Naive B cell (primary cell): ENCODE measurements around the gene TGIF1. TPM values are rescaled to one million over a fixed set of nuclear protein-coding genes. Genes with fewer than 3 reads are reported as not detected.
"Not testable (repeated sequence)": the region's sequence is repeated elsewhere in the genome, so short reads cannot be mapped to it uniquely, and the experiment has no call there.

Experiments
- ATAC-seq, 2 donors: fragments of 150-1000 bp; cut with Tn5 transposase; 2 replicates each; pipeline ENCODE4 v1.10.0; 2021; ENCODE audit warnings: low read depth in 2 of 2, mild to moderate bottlenecking in 2 of 2, moderate library complexity in 2 of 2
- DNase-seq: peaks from one replicate; pipeline ENCODE4 v3.0.0; 2022
- H3K27ac Mint-ChIP-seq, 6 donors: one replicate each; pipeline ENCODE4 v1.8.0; 2020 to 2022; ENCODE audit warnings: mild to moderate bottlenecking in 6 of 6, mixed read lengths in 6 of 6, moderate library complexity in 5 of 6, inconsistent platforms in 2 of 6
- H3K27me3 Mint-ChIP-seq, 3 donors: one replicate each; pipeline ENCODE4 v1.8.0; 2021 to 2022; ENCODE audit warnings: mixed read lengths in 3 of 3, mild to moderate bottlenecking in 1 of 3
- H3K36me3 Mint-ChIP-seq, 2 donors: one replicate each; pipeline ENCODE4 v1.8.0; 2020 to 2022; ENCODE audit warnings: mixed read lengths in 2 of 2, inconsistent platforms in 1 of 2, mild to moderate bottlenecking in 1 of 2
- H3K4me1 Mint-ChIP-seq, 3 donors: one replicate each; pipeline ENCODE4 v1.8.0; 2020 to 2022; ENCODE audit warnings: mixed read lengths in 3 of 3, inconsistent platforms in 1 of 3, mild to moderate bottlenecking in 1 of 3, moderate library complexity in 1 of 3
- H3K4me3 Mint-ChIP-seq, 8 donors: one replicate each; pipeline ENCODE4 v1.8.0; 2020 to 2022; ENCODE audit warnings: mild to moderate bottlenecking in 8 of 8, mixed read lengths in 8 of 8, moderate library complexity in 8 of 8, inconsistent platforms in 2 of 8
- H3K9me3 Mint-ChIP-seq, 7 donors: one replicate each; pipeline ENCODE4 v1.8.0; 2020 to 2022; ENCODE audit warnings: mixed read lengths in 7 of 7, mild to moderate bottlenecking in 5 of 7, inconsistent platforms in 2 of 7, moderate library complexity in 1 of 7
- polyA plus RNA-seq, 6 donors: library from polyadenylated mRNA; unstranded; fragments of 300-500 nt; fragmentation: Illumina TruSeq; gene quantifications; one replicate each; pipeline ENCODE4 v1.2.3, GENCODE V29; 2021; ENCODE audit warnings: low read depth in 6 of 6

TGIF1 gene
- 100 to 1,000 TPM in 1 of 6 donors, 10 to 100 TPM in 5; 34.1 to 114 (median 46.4) TPM for polyA plus RNA-seq

GRCh38 chr18:3450012-3450798, at the start of gene TGIF1:
Gene TGIF1, plus strand, starts transcription at chr18:3450172. Its CDS starts 318 bp downstream, at chr18:3450490.
- no peaks in the 10 kb centered on the region for H3K36me3 Mint-ChIP-seq
- no peaks in the 10 kb centered on the region for H3K27me3 Mint-ChIP-seq
- H3K4me3 Mint-ChIP-seq = peak within 1 kb of the TSS; percentile 90 to 100 (median 97)
- peaks cover 0 to 1% (median 0%) of the 10 kb centered on the region in 7 donors for H3K9me3 Mint-ChIP-seq
- ATAC-seq (peak in 1 of 2 donors; percentile 3), DNase-seq (peak; percentile 69)
- peak within 1 kb of the TSS; percentile 100 for H3K27ac Mint-ChIP-seq
- H3K4me1 Mint-ChIP-seq = peaks cover 21 to 44% (median 39%) of the 10 kb centered on the region in 3 donors

GRCh38 chr18:3400567-3401296, 49.2 kb upstream of the TGIF1 start:
- no peak for DNase-seq
- peak overlapping the region; percentile 65 to 96 (median 92) for H3K27ac Mint-ChIP-seq
- peak overlapping the region in 7 of 8 donors; percentile 47 to 78 (median 66) for H3K4me3 Mint-ChIP-seq
- H3K36me3 Mint-ChIP-seq = no peaks in the 10 kb centered on the region
- no peaks in the 10 kb centered on the region for H3K27me3 Mint-ChIP-seq
- H3K4me1 Mint-ChIP-seq = peaks cover 28 to 47% (median 44%) of the 10 kb centered on the region in 3 donors
- ATAC-seq = peak; percentile 9 to 18
- H3K9me3 Mint-ChIP-seq = peaks cover 0 to 10% (median 4%) of the 10 kb centered on the region in 7 donors

- ATAC-seq (peak; percentile 88 to 91), DNase-seq (peak; percentile 63)
- H3K27me3 Mint-ChIP-seq = no peaks in the 10 kb centered on the region
- H3K36me3 Mint-ChIP-seq = no peaks in the 10 kb centered on the region
- peak overlapping the region; percentile 6 to 78 (median 65) for H3K4me3 Mint-ChIP-seq
- H3K4me1 Mint-ChIP-seq = peaks cover 36 to 56% (median 53%) of the 10 kb centered on the region in 3 donors
- peak overlapping the region; percentile 39 to 96 (median 92) for H3K27ac Mint-ChIP-seq
- H3K9me3 Mint-ChIP-seq = peaks cover 0 to 10% (median 4%) of the 10 kb centered on the region in 7 donors
Observed at GRCh38 chr18:3401669-3402620, 48.0 kb upstream of the TGIF1 start.

- no peak overlapping the region for H3K4me3 Mint-ChIP-seq
- ATAC-seq (no peak), DNase-seq (no peak)
- peaks cover 36 to 57% (median 53%) of the 10 kb centered on the region in 3 donors for H3K4me1 Mint-ChIP-seq
- peaks cover 0 to 10% (median 4%) of the 10 kb centered on the region in 7 donors for H3K9me3 Mint-ChIP-seq
- H3K27me3 Mint-ChIP-seq = no peaks in the 10 kb centered on the region
- no peaks in the 10 kb centered on the region for H3K36me3 Mint-ChIP-seq
- peak overlapping the region in 3 of 6 donors; percentile 17 to 85 (median 55) for H3K27ac Mint-ChIP-seq
Observed at GRCh38 chr18:3402982-3403451, 47.0 kb upstream of the TGIF1 start.

- Mint-ChIP-seq H3K36me3 (no peaks in the 10 kb centered on the region), H3K9me3 (peaks cover 0 to 5% (median 0%) of the 10 kb centered on the region in 7 donors), H3K27me3 (no peaks in the 10 kb centered on the region), H3K4me3 (peak overlapping the region in 1 of 8 donors; percentile 17), H3K4me1 (peaks cover 31 to 43% (median 38%) of the 10 kb centered on the region in 3 donors), H3K27ac (peak overlapping the region; percentile 14 to 84 (median 66))
- ATAC-seq (no peak), DNase-seq (peak; percentile 12)
Observed at GRCh38 chr18:3405713-3406112, 44.3 kb upstream of the TGIF1 start.

- DNase-seq = no peak
- Mint-ChIP-seq H3K4me1 (peaks cover 17 to 29% (median 28%) of the 10 kb centered on the region in 3 donors), H3K9me3 (no peaks in the 10 kb centered on the region), H3K27me3 (peaks cover 0 to 8% (median 0%) of the 10 kb centered on the region in 3 donors), H3K27ac (no peak overlapping the region), H3K36me3 (no peaks in the 10 kb centered on the region), H3K4me3 (no peak overlapping the region)
- ATAC-seq = no peak
Observed at GRCh38 chr18:3408107-3408506, 41.9 kb upstream of the TGIF1 start.

GRCh38 chr18:3409811-3410210, 40.2 kb upstream of the TGIF1 start:
- peaks cover 0 to 8% (median 0%) of the 10 kb centered on the region in 3 donors for H3K27me3 Mint-ChIP-seq
- no peak overlapping the region for H3K4me3 Mint-ChIP-seq
- H3K4me1 Mint-ChIP-seq = peaks cover 16 to 26% (median 25%) of the 10 kb centered on the region in 3 donors
- H3K9me3 Mint-ChIP-seq = no peaks in the 10 kb centered on the region
- DNase-seq (no peak), ATAC-seq (no peak)
- no peaks in the 10 kb centered on the region for H3K36me3 Mint-ChIP-seq
- no peak overlapping the region for H3K27ac Mint-ChIP-seq

GRCh38 chr18:3410273-3410672, 39.7 kb upstream of the TGIF1 start:
- ATAC-seq = no peak
- H3K4me1 Mint-ChIP-seq = peaks cover 15 to 24% (median 24%) of the 10 kb centered on the region in 3 donors
- peaks cover 0 to 8% (median 0%) of the 10 kb centered on the region in 3 donors for H3K27me3 Mint-ChIP-seq
- no peak for DNase-seq
- H3K4me3 Mint-ChIP-seq = no peak overlapping the region
- H3K9me3 Mint-ChIP-seq = no peaks in the 10 kb centered on the region
- no peaks in the 10 kb centered on the region for H3K36me3 Mint-ChIP-seq
- H3K27ac Mint-ChIP-seq = no peak overlapping the region

- not testable (repeated sequence) for H3K4me3 Mint-ChIP-seq, H3K9me3 Mint-ChIP-seq, H3K36me3 Mint-ChIP-seq, DNase-seq, ATAC-seq, H3K27me3 Mint-ChIP-seq
- Mint-ChIP-seq H3K27ac (peak overlapping the region in 1 of 6 donors; percentile 76), H3K4me1 (peaks cover 9 to 18% (median 18%) of the 10 kb centered on the region in 3 donors)
Observed at GRCh38 chr18:3410876-3411275, 39.1 kb upstream of the TGIF1 start.

- Mint-ChIP-seq H3K9me3 (no peaks in the 10 kb centered on the region), H3K4me1 (peaks cover 4 to 13% (median 13%) of the 10 kb centered on the region in 3 donors), H3K4me3 (peak overlapping the region in 5 of 8 donors; percentile 15 to 77 (median 55)), H3K36me3 (no peaks in the 10 kb centered on the region), H3K27me3 (peaks cover 0 to 8% (median 0%) of the 10 kb centered on the region in 3 donors), H3K27ac (no peak overlapping the region)
- DNase-seq (no peak), ATAC-seq (no peak)
Observed at GRCh38 chr18:3411327-3411726, 38.6 kb upstream of the TGIF1 start.

- peak overlapping the region in 1 of 6 donors; percentile 52 for H3K27ac Mint-ChIP-seq
- ATAC-seq (peak; percentile 51 to 56), DNase-seq (peak; percentile 18)
- H3K9me3 Mint-ChIP-seq = no peaks in the 10 kb centered on the region
- no peaks in the 10 kb centered on the region for H3K36me3 Mint-ChIP-seq
- peak overlapping the region in 7 of 8 donors; percentile 15 to 77 (median 55) for H3K4me3 Mint-ChIP-seq
- peaks cover 2 to 11% (median 10%) of the 10 kb centered on the region in 3 donors for H3K4me1 Mint-ChIP-seq
- peaks cover 0 to 8% (median 0%) of the 10 kb centered on the region in 3 donors for H3K27me3 Mint-ChIP-seq
Observed at GRCh38 chr18:3411854-3412268, 38.1 kb upstream of the TGIF1 start.

GRCh38 chr18:3412528-3412927, 37.4 kb upstream of the TGIF1 start:
- not testable (repeated sequence) for DNase-seq, H3K4me1 Mint-ChIP-seq, H3K9me3 Mint-ChIP-seq, H3K36me3 Mint-ChIP-seq, H3K27ac Mint-ChIP-seq, ATAC-seq, H3K27me3 Mint-ChIP-seq
- H3K4me3 Mint-ChIP-seq = peak overlapping the region in 3 of 8 donors; percentile 53 to 66 (median 55)
